ENCODE measurements around the gene TMPRSS11A. TPM values are rescaled to one million over a fixed set of nuclear protein-coding genes. Genes with fewer than 3 reads are reported as not detected.

TMPRSS11A gene
- total and polyA plus RNA-seq, 4 donors = not detected

GRCh38 chr4:67871867-67872266 is 91.4 kb downstream of the TMPRSS11A start:
- Histone ChIP-seq H3K36me3 (ENCODE audit: control insufficient read depth in 4 of 4, insufficient read depth in 4 of 4, low read length in 4 of 4) (no peaks in the 10 kb centered on the region), H3K27ac (ENCODE audit: low read depth in 1 of 2, low read length in 1 of 2) (no peak overlapping the region), H3K4me3 (no peak overlapping the region), H3K9ac (ENCODE audit: insufficient read depth in 1 of 2, low read length in 2 of 2) (no peak overlapping the region), H3K27me3 (ENCODE audit: control insufficient read depth in 3 of 3, insufficient read depth in 3 of 3, low read length in 2 of 3) (no peaks in the 10 kb centered on the region), H3K4me1 (ENCODE audit: control insufficient read depth in 5 of 5, insufficient read depth in 5 of 5, low read length in 5 of 5) (no peaks in the 10 kb centered on the region), H3K9me3 (ENCODE audit: control insufficient read depth in 4 of 4, insufficient read depth in 3 of 4, low read length in 3 of 4) (no peaks in the 10 kb centered on the region)
- ATAC-seq (ENCODE audit: insufficient read depth, low FRiP score) = no peak
- TF ChIP-seq CTCF (IDR thresholded peaks at IDR 0.05; ENCODE audit: control extremely low read depth, extremely low read depth) = no peak
- peak in 2 of 3 donors; percentile 21 to 32 for DNase-seq

- H3K9me3 ChIP-seq (ENCODE audit: control insufficient read depth in 4 of 4, insufficient read depth in 3 of 4, low read length in 3 of 4) = no peaks in the 10 kb centered on the region
- H3K9ac ChIP-seq (ENCODE audit: insufficient read depth in 1 of 2, low read length in 2 of 2) = no peak overlapping the region
- H3K27me3 ChIP-seq (ENCODE audit: control insufficient read depth in 3 of 3, insufficient read depth in 3 of 3, low read length in 2 of 3) = no peaks in the 10 kb centered on the region
- no peak overlapping the region for H3K4me3 ChIP-seq
- H3K27ac ChIP-seq (ENCODE audit: low read depth in 1 of 2, low read length in 1 of 2) = no peak overlapping the region
- ATAC-seq (ENCODE audit: insufficient read depth, low FRiP score) = no peak
- DNase-seq = no peak
- H3K36me3 ChIP-seq (ENCODE audit: control insufficient read depth in 4 of 4, insufficient read depth in 4 of 4, low read length in 4 of 4) = no peaks in the 10 kb centered on the region
- 81% methylated on average over 4 of the region's 4 CpGs for WGBS, 2 donors
- H3K4me1 ChIP-seq (ENCODE audit: control insufficient read depth in 5 of 5, insufficient read depth in 5 of 5, low read length in 5 of 5) = no peaks in the 10 kb centered on the region
- TF ChIP-seq CTCF (IDR thresholded peaks at IDR 0.05; ENCODE audit: control extremely low read depth, extremely low read depth) = no peak
Measured at GRCh38 chr4:67869580-67870190, 93.6 kb downstream of the TMPRSS11A start.

- Histone ChIP-seq H3K9me3 (ENCODE audit: control insufficient read depth in 4 of 4, insufficient read depth in 3 of 4, low read length in 3 of 4) (no peaks in the 10 kb centered on the region), H3K36me3 (ENCODE audit: control insufficient read depth in 4 of 4, insufficient read depth in 4 of 4, low read length in 4 of 4) (no peaks in the 10 kb centered on the region), H3K9ac (ENCODE audit: insufficient read depth in 1 of 2, low read length in 2 of 2) (no peak overlapping the region), H3K27ac (ENCODE audit: low read depth in 1 of 2, low read length in 1 of 2) (no peak overlapping the region), H3K4me3 (no peak overlapping the region), H3K27me3 (ENCODE audit: control insufficient read depth in 3 of 3, insufficient read depth in 3 of 3, low read length in 2 of 3) (no peaks in the 10 kb centered on the region), H3K4me1 (ENCODE audit: control insufficient read depth in 5 of 5, insufficient read depth in 5 of 5, low read length in 5 of 5) (no peaks in the 10 kb centered on the region)
- 78 to 87% methylated on average over 6 of the region's 6 CpGs for WGBS, 2 donors
- DNase-seq = no peak
- no peak for TF ChIP-seq CTCF (IDR thresholded peaks at IDR 0.05; ENCODE audit: control extremely low read depth, extremely low read depth)
- no peak for ATAC-seq (ENCODE audit: insufficient read depth, low FRiP score)
Measured at GRCh38 chr4:67861513-67861912, 101.8 kb downstream of the TMPRSS11A start.

Small RNA genes within 50 kb of the gene (small RNA-seq; reads per million reads assigned to genes)
- not detected for gene RNU6-95P (ENCODE audit: low replicate concordance)

Other genes starting within 250 kb of the TMPRSS11A start
- gene GNRHR, start 209.1 kb downstream of the TMPRSS11A start, total RNA-seq = not detected
- gene GNRHR, start 209.1 kb downstream of the TMPRSS11A start, polyA plus RNA-seq = not detected
- not detected for gene TMPRSS11D, start 79.5 kb downstream of the TMPRSS11A start, total RNA-seq
- gene TMPRSS11D, start 79.5 kb downstream of the TMPRSS11A start, polyA plus RNA-seq = under 1 TPM; 0.04 to 0.09 TPM
- not detected for gene TMPRSS11F, start 166.4 kb upstream of the TMPRSS11A start, total RNA-seq
- not detected for gene TMPRSS11F, start 166.4 kb upstream of the TMPRSS11A start, polyA plus RNA-seq